H9 (cell line): ENCODE results near the gene IL12RB2. TPM values are rescaled to one million over a fixed set of nuclear protein-coding genes. Genes with fewer than 3 reads are reported as not detected.

Source experiments
- DNase-seq: peaks from one replicate; pipeline ENCODE4 v3.0.0-alpha.2; 2017
- H2AFZ ChIP-seq: one replicate; pipeline ENCODE4 v1.6.1; 2013; ENCODE audit warnings: mild to moderate bottlenecking, low read length, control low read depth, moderate library complexity
- H2AK5ac ChIP-seq: 2 replicates; pipeline ENCODE4 v1.6.1; 2013; ENCODE audit warnings: low read length, control low read depth, mixed read lengths; ENCODE audit not compliant: insufficient read length
- H2BK120ac ChIP-seq: one replicate; pipeline ENCODE4 v1.6.1; 2013; ENCODE audit warnings: low read depth, mild to moderate bottlenecking, low read length, control low read depth, inconsistent platforms; ENCODE audit not compliant: poor library complexity, severe bottlenecking
- H2BK12ac ChIP-seq: 2 replicates; pipeline ENCODE4 v1.6.1; 2013; ENCODE audit warnings: low read length, control low read depth, mixed read lengths, low read depth; ENCODE audit not compliant: insufficient read length
- H2BK15ac ChIP-seq: 2 replicates; pipeline ENCODE4 v1.6.1; 2013; ENCODE audit warnings: low read depth, low read length, control low read depth
- H2BK20ac ChIP-seq: one replicate; pipeline ENCODE4 v1.6.1; 2013; ENCODE audit warnings: low read depth, mild to moderate bottlenecking, low read length, control low read depth, inconsistent platforms; ENCODE audit not compliant: poor library complexity, severe bottlenecking
- H2BK5ac ChIP-seq: 2 replicates; pipeline ENCODE4 v1.6.1; 2013; ENCODE audit warnings: low read length, control low read depth, mixed read lengths; ENCODE audit not compliant: insufficient read length
- H3K14ac ChIP-seq: 2 replicates; pipeline ENCODE4 v1.6.1; 2013; ENCODE audit warnings: low read length, control low read depth; ENCODE audit not compliant: insufficient read depth
- H3K18ac ChIP-seq: 2 replicates; pipeline ENCODE4 v1.6.1; 2013; ENCODE audit warnings: low read depth, mild to moderate bottlenecking, mixed read lengths, low read length, control low read depth; ENCODE audit not compliant: insufficient read length
- H3K23ac ChIP-seq: 2 replicates; pipeline ENCODE4 v1.6.1; 2013; ENCODE audit warnings: low read length, control low read depth, mixed read lengths, low read depth; ENCODE audit not compliant: insufficient read length
- H3K23me2 ChIP-seq: 2 replicates; pipeline ENCODE4 v1.6.1; 2013; ENCODE audit warnings: low read depth, mild to moderate bottlenecking, mixed read lengths, low read length, control low read depth; ENCODE audit not compliant: insufficient read length, poor library complexity, severe bottlenecking
- H3K27ac ChIP-seq: 2 replicates; pipeline ENCODE4 v1.5.1; 2013; ENCODE audit warnings: low read length, control low read depth, mixed read lengths, low read depth; ENCODE audit not compliant: insufficient read length
- H3K27me3 ChIP-seq: 2 replicates; pipeline ENCODE4 v1.6.1; 2013; ENCODE audit warnings: low read length, control low read depth, inconsistent platforms; ENCODE audit not compliant: insufficient read depth
- H3K4ac ChIP-seq: 2 replicates; pipeline ENCODE4 v1.6.1; 2013; ENCODE audit warnings: low read depth, mild to moderate bottlenecking, control low read depth, inconsistent platforms, low read length, moderate library complexity
- H3K4me1 ChIP-seq: 2 replicates; pipeline ENCODE4 v1.6.1; 2013; ENCODE audit warnings: low read length, control low read depth, inconsistent platforms; ENCODE audit not compliant: insufficient read depth
- H3K4me2 ChIP-seq: 2 replicates; pipeline ENCODE4 v1.6.1; 2013; ENCODE audit warnings: low read length, control low read depth, mixed read lengths; ENCODE audit not compliant: insufficient read length, insufficient read depth
- H3K56ac ChIP-seq: 2 replicates; pipeline ENCODE4 v1.6.1; 2013; ENCODE audit warnings: low read depth, mild to moderate bottlenecking, mixed read lengths, low read length, control low read depth; ENCODE audit not compliant: insufficient read length
- H3K79me1 ChIP-seq: 2 replicates; pipeline ENCODE4 v1.6.1; 2013; ENCODE audit warnings: low read depth, mild to moderate bottlenecking, moderate library complexity, low read length, control low read depth, inconsistent platforms; ENCODE audit not compliant: insufficient read depth, poor library complexity, severe bottlenecking
- H3K79me2 ChIP-seq: 2 replicates; pipeline ENCODE4 v1.6.1; 2013; ENCODE audit warnings: low read length, control low read depth, inconsistent platforms; ENCODE audit not compliant: insufficient read depth
- H3K9ac ChIP-seq: 2 replicates; pipeline ENCODE4 v1.6.1; 2013; ENCODE audit warnings: low read length, control low read depth, mixed read lengths; ENCODE audit not compliant: insufficient read length; ENCODE audit errors: extremely low read depth
- H3K9me3 ChIP-seq: one replicate; pipeline ENCODE4 v1.6.1; 2013; ENCODE audit warnings: low read depth, low read length, inconsistent platforms; ENCODE audit not compliant: control insufficient read depth
- H3T11ph ChIP-seq: one replicate; pipeline ENCODE4 v1.6.1; 2013; ENCODE audit warnings: mild to moderate bottlenecking, low read length, control low read depth, inconsistent platforms
- H4K20me1 ChIP-seq: one replicate; pipeline ENCODE4 v1.6.1; 2013; ENCODE audit not compliant: control insufficient read depth, insufficient read length, insufficient read depth
- H4K5ac ChIP-seq: 2 replicates; pipeline ENCODE4 v1.6.1; 2013; ENCODE audit warnings: low read depth, mild to moderate bottlenecking, mixed read lengths, low read length, control low read depth; ENCODE audit not compliant: insufficient read length
- H4K8ac ChIP-seq: replicated peaks from 2 replicates; pipeline ENCODE4 v1.6.1; 2013; ENCODE audit warnings: low read length, control low read depth, mixed read lengths, low read depth; ENCODE audit not compliant: insufficient read length
- H4K91ac ChIP-seq: 2 replicates; pipeline ENCODE4 v1.6.1; 2013; ENCODE audit warnings: low read depth, mild to moderate bottlenecking, moderate library complexity, mixed read lengths, low read length, control low read depth; ENCODE audit not compliant: insufficient read length
- H3K27ac Mint-ChIP-seq, 3 experiments: 2 replicates in 2 of 3; 3 replicates in 1 of 3; pipeline ENCODE4 v1.8.0; 2020 to 2021; ENCODE audit warnings: mixed read lengths in 3 of 3, mild to moderate bottlenecking in 1 of 3, moderate library complexity in 1 of 3
- H3K27me3 Mint-ChIP-seq: 2 replicates; pipeline ENCODE4 v1.8.0; 2021; ENCODE audit warnings: low read depth, mild to moderate bottlenecking, moderate library complexity, mixed read lengths
- H3K36me3 Mint-ChIP-seq, 3 experiments: 2 replicates in 2 of 3; 3 replicates in 1 of 3; pipeline ENCODE4 v1.8.0; 2020 to 2021; ENCODE audit warnings: low read depth in 3 of 3, mixed read lengths in 3 of 3; ENCODE audit not compliant: insufficient read depth in 1 of 3
- H3K4me1 Mint-ChIP-seq, 2 experiments: 2 replicates each; pipeline ENCODE4 v1.8.0; 2020; ENCODE audit warnings: mixed read lengths in 2 of 2
- H3K4me3 Mint-ChIP-seq, 2 experiments: 2 replicates in 1 of 2; 3 replicates in 1 of 2; pipeline ENCODE4 v1.8.0; 2020 to 2021; ENCODE audit warnings: mild to moderate bottlenecking in 2 of 2, mixed read lengths in 2 of 2, moderate library complexity in 1 of 2
- H3K9me3 Mint-ChIP-seq, 2 experiments: 2 replicates in 1 of 2; 3 replicates in 1 of 2; pipeline ENCODE4 v1.8.0; 2020; ENCODE audit warnings: mild to moderate bottlenecking in 2 of 2, mixed read lengths in 2 of 2, moderate library complexity in 1 of 2
- WGBS: extraction: QIAGEN DNeasy Blood & Tissue Kit; methylation state at CpG from one replicate; pipeline ENCODE4 v1.1.7; 2013; ENCODE audit warnings: missing lambda C conversion rate, low lambda C conversion rate, mixed read lengths; ENCODE audit not compliant: insufficient read length; ENCODE audit errors: extremely low coverage; 5-methylcytosine and 5-hydroxymethylcytosine counted together
- total RNA-seq: library from RNA; stranded (reverse); gene quantifications from 2 replicates; pipeline ENCODE4 v1.2.1, GENCODE V29; 2021
- TF ChIP-seq, protein P1 (sequence below): fragments of 200-600 bp; sonication (generic); conservative IDR thresholded peaks from 3 replicates; pipeline ENCODE4 v1.8.0; 2021; ENCODE audit warnings: antibody characterized with exemption, mild to moderate bottlenecking

Gene IL12RB2
- total RNA-seq, 1 experiment from 2014 or later: 0.77 TPM

DNA sequence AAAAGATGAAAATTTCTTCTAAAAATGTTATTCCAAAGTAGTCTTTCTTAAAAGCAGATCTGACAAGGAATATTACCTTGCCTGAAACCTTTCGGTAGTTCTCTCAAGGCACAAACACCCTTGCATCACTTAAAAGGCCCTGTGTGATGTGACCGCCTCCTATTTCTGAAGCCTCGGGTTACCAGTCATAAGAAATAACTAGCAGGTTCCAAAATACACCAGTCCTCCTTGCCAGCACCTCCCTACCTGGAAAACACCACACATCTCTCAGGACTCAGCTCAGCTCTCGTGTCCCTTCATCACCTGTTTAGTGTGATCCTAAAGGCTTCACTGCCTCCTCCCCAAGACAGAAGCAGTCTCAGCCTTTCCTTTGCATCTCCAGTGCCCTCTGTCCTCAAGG is 86.9 kb downstream of the IL12RB2 start:
- WGBS: no CpG with 5 or more reads among the region's 4 CpGs
- Histone ChIP-seq H2BK12ac (no peak overlapping the region), H3K56ac (no peak overlapping the region)

More for the DNA sequence above, 86.9 kb downstream of the IL12RB2 start:
- Histone ChIP-seq H2BK15ac (no peak overlapping the region), H3K79me1 (no peaks in the 10 kb centered on the region), H3K9ac (no peak overlapping the region), H3K4me1 (peaks cover 12% of the 10 kb centered on the region), H4K5ac (no peak overlapping the region), H3K4me2 (no peak overlapping the region), H4K20me1 (no peaks in the 10 kb centered on the region), H3K18ac (no peak overlapping the region), H3K9me3 (no peaks in the 10 kb centered on the region), H3K79me2 (no peaks in the 10 kb centered on the region), H2BK120ac (no peak overlapping the region), H2AFZ (no peak overlapping the region), H3K23me2 (no peaks in the 10 kb centered on the region), H3K27ac (no peak overlapping the region), H2AK5ac (no peak overlapping the region), H2BK5ac (no peak overlapping the region), H3K27me3 (no peaks in the 10 kb centered on the region), H2BK20ac (no peak overlapping the region), H3K4ac (no peak overlapping the region), H3K23ac (no peak overlapping the region), H4K91ac (no peak overlapping the region), H3K14ac (no peak overlapping the region), H4K8ac (no peak overlapping the region), H3T11ph (no peak overlapping the region)
- no peak overlapping the region for H3K4me3 Mint-ChIP-seq
- DNase-seq: no peak
- H3K9me3 Mint-ChIP-seq: no peaks in the 10 kb centered on the region
- peaks cover 9 to 24% (median 23%) of the 10 kb centered on the region in 3 experiments; a peak in 6 of 7 replicates for H3K36me3 Mint-ChIP-seq
- no peaks in the 10 kb centered on the region for H3K27me3 Mint-ChIP-seq
- peaks cover 36 to 42% of the 10 kb centered on the region in 2 experiments for H3K4me1 Mint-ChIP-seq
- no peak overlapping the region for H3K27ac Mint-ChIP-seq
- TF ChIP-seq, protein P1, sequence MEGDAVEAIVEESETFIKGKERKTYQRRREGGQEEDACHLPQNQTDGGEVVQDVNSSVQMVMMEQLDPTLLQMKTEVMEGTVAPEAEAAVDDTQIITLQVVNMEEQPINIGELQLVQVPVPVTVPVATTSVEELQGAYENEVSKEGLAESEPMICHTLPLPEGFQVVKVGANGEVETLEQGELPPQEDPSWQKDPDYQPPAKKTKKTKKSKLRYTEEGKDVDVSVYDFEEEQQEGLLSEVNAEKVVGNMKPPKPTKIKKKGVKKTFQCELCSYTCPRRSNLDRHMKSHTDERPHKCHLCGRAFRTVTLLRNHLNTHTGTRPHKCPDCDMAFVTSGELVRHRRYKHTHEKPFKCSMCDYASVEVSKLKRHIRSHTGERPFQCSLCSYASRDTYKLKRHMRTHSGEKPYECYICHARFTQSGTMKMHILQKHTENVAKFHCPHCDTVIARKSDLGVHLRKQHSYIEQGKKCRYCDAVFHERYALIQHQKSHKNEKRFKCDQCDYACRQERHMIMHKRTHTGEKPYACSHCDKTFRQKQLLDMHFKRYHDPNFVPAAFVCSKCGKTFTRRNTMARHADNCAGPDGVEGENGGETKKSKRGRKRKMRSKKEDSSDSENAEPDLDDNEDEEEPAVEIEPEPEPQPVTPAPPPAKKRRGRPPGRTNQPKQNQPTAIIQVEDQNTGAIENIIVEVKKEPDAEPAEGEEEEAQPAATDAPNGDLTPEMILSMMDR: no peak
